ENCODE results near the gene AOAH.

DNA sequence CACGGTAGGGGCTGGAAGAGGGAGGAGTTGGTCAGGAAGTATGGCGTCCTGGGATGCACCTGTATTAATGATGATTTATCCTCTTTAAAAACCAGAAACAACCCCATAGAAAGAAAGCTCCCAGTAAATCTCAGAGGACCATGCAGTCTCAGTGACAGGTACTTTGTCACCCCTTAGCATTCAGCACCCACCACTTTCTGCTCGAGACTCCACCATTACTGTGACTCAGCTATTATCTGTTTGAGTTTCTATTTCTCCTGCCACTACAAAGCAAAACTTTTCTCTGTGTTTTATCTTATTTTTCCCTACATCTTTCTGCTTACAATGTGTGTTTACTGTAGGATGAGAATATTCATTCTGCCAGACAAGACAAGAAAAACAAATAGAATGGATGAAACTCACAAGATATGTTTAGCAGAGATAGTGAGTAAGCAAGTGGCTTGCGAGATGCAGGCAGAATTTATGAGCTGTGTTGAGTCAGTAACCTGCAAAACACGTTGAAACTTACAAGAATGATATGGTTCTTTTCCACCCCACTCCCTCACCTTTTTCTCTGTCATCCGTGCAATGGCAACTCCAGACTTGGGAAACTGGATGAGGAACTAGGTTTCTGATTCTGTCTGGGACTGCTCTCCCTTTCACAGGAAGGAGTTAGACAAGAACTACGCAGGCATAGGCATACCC lies 127.1 kb downstream of the AOAH start:
- no peak for TF ChIP-seq CTCF (IDR thresholded peaks at IDR 0.05)
- TF ChIP-seq POLR2A (IDR thresholded peaks at IDR 0.05): no peak
